HG02943 (cell line): Measurements from ENCODE around the gene FCF1.

Experiments
- ATAC-seq: cut with Tn5 transposase; IDR thresholded peaks from one replicate; pipeline ENCODE4 v1.9.1; 2021; ENCODE audit warnings: mild to moderate bottlenecking, low read depth, moderate library complexity; ENCODE audit not compliant: unreplicated experiment

Gene FCF1

GRCh38 chr14:74712499-74713394 lies at the start of gene FCF1, which contains the start of gene AREL1:
Gene FCF1 (plus strand): TSS chr14:74713144. CDS start chr14:74713198, 54 bp downstream.
Gene AREL1 (minus strand): TSS chr14:74713080. CDS start chr14:74685615, 27,465 bp downstream.
- peak; percentile 91 for ATAC-seq

DNA sequence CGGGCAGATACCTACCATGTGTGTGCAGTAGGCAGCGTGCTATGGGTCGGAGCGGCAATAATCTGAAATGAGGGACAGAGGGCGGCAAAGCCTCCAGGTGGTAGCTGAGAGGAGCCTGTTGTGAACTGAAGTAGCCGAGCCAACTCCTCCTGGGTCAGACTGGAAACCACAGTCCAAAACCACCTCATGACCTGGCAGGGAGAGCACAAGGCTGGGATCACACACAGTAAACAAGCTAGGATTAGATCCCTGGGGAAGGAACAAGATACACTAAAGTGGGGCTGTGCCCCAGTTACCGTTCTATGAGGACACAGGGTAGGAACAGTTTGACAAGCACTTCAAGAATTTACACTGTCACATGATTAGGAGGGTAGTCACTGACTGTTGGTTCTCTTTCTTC lies 49.1 kb upstream of the FCF1 start:
- no peak for ATAC-seq

GRCh38 chr14:74664717-74665116 lies 48.2 kb upstream of the FCF1 start:
- ATAC-seq: no peak

DNA sequence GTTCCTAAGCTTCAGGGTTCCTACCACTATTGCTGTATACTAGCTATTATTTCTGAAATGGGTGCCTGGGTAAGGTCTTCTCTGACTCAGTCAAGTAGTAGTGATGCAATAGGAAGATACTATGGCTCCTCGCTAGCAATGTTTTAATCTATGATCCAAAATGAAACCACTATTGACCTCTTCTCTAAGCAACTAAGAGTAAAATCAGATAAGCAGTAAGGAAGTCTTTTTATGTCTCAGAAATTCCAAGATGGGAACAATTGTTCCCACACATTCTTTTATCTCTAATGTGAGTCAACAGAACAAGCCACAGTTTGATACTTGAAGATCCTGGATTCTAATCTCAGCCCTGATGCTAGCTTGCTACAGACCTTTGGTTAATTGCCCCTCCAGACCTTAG lies 45.2 kb upstream of the FCF1 start:
- ATAC-seq: no peak

DNA sequence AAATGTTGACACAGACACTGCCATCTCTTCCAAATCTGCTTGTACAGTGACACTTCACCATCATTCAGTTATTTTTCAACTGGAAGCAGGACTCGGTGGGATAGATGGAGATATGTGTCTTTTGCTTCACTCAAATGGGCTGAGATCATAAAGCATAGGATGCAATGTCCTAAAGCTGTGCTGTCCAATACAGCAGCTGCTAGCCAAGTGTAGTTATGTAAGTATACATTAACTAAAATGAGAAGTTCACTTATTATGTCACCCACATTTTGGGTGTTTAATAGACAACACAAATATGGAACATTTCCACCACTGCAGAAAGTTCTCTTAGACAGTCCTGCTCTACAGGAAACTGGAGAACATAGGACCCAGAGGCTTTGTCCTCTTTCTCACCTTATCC lies 43.7 kb upstream of the FCF1 start:
- no peak for ATAC-seq

- ATAC-seq: no peak
Observed at GRCh38 chr14:74669846-74670245, 43.1 kb upstream of the FCF1 start.

GRCh38 chr14:74670726-74671411 lies 42.1 kb upstream of the FCF1 start:
- no peak for ATAC-seq

DNA sequence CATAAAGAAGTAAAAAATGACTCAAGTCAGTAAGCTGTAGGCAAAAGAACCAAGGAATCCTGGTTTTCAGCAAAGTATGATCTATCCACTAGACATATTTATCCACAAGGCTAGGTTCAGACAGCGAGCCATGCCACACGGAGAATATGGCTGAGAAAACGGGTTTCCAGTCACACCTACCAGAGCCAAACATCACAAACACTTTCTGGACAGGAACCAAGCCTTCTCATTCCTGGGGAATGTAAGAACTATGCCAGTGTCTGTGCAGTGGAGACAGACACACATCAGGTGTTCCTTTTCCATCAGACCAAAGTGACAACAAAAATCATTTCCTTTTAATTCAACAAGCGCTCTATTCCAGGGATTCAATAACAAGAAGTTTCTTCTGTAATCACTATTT lies 41.2 kb upstream of the FCF1 start:
- no peak for ATAC-seq

GRCh38 chr14:74673768-74674167 lies 39.2 kb upstream of the FCF1 start:
- ATAC-seq: no peak

DNA sequence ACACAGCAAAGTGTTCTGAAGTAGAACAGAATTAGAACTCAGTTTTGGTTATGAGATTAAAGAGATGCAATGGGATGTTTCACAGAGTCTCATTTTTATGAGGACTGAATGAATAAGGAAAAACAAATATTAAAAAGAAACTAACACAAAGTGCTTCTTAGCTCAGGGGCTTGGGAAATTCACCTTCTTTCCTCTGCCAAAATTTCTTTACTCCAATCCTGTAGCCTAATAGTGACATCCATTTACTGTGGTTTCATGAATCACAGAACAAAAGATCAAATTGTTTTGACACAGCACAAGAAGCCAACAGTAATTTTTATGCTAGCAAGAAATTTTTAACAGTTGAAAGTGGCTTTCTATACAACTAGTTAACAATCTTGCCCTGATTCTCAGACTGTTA lies 37.7 kb upstream of the FCF1 start:
- ATAC-seq: no peak

DNA sequence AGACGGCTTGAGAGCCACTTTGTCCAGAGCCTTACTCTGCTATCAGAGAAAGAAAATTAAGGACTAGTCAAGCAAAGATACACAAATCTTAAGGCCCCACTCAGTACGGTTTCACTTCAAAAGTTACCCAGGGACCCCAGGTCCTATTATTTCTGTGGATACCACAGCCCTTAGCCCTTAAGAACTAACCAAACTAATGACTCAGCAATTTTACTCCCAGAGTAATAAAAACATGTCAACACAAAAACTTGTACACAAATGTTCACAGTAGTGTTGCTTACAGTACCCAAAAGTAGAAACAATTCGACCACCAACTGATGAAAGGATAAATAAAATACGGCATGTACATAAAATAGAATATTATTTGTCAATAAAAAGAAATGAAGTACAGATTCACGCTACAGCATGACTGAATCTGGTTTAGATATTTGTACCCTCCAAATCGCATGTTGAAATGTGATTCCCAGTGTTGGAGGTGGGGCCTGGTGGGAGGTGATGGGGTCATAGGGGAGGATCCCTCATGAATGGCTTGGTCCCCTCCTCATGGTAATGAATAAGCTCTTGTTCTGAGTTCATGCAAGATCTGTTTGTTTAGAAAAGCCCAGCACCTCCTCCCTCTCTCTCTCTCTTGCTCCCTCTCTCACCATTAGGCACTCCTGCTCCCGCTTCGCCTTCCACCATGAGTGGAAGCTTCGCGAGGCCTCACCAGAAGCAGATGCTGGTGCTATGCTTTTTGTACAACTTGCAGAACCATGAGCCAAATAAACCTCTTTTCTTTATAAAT lies 30.6 kb upstream of the FCF1 start:
- no peak for ATAC-seq

GRCh38 chr14:74683406-74683805 lies 29.5 kb upstream of the FCF1 start:
- no peak for ATAC-seq

- ATAC-seq: no peak
Observed at GRCh38 chr14:74684434-74684833, 28.5 kb upstream of the FCF1 start.

DNA sequence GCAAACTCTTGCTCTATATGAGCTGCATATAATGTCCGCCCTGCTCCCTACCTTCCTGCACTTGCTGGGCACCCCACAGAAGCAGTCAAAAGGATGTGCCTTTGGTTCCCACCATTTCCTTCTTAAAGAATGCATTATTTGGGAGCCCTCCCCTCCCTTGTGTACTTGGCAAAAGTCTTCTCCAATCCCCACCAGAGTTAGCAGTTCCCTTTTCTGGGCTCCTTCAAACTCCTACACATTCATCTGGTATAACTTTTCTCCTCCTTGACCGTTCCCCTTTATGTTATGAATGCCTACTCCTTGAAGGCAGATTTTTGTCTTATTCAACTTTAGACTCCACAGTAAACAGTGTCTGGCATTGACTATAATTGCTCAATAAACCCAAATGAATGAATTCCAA lies 27.9 kb upstream of the FCF1 start:
- ATAC-seq: no peak

- ATAC-seq: no peak
Observed at GRCh38 chr14:74685921-74686678, 26.8 kb upstream of the FCF1 start.

DNA sequence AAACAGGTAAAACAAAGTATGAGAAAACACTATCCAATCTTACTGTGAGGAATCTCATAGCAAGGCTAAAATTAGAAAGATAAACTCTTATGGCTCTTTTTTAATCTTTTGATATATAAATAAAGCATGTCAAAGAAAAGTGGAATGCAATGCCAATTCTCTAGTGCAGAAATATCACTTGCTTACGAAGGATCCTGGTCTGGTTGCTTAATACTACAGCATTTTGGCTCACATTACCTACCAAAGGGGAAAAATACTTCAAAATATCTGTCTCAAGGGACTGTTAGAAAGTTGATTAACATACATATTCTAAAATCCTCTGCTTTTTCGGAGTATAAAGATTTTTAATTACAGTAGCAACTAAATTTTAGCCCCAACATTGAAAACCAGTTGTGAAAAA lies 21.5 kb upstream of the FCF1 start:
- no peak for ATAC-seq

DNA sequence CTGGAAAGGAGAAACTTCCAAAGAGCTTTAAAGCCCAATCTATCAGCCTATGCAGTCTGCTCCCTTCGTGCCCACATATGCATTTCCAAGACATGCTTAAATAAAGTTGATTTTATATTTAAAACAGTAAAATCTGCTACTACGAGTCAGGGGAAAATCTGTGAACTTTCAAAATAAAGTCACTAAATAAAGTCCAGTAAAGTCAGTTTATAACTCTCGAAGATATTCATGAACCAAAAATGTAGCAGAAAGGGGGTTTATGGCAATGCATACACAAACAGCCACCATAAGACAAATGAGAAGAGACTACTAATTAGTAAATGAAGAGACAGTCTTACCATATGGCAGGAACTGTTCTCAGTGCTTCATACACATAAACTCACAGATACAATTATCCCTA lies 19.8 kb upstream of the FCF1 start:
- ATAC-seq: no peak

- ATAC-seq: no peak
Observed at GRCh38 chr14:74695406-74695805, 17.5 kb upstream of the FCF1 start.

DNA sequence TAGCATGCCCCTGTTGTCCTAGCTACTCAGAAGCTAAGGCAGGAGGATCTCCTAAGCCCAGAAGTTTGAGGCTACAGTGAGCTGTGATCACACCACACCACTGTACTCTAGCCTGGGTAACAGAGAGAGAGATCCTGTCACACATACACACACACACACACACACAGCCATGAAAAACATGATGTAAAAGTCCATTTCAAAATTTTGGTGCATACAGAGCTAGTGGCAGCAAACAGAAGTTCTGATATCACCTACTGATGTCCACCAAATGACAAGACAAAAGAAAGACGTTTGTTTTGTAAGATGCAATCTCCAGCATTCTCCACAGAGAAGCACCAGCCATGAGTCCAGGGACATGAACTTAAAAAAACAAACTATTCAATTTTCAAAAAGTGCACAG lies 15.9 kb upstream of the FCF1 start:
- no peak for ATAC-seq

- ATAC-seq: no peak
Observed at GRCh38 chr14:74697543-74697942, 15.4 kb upstream of the FCF1 start.
